ENCODE data around the gene KCND1.

The KCND1 gene

DNA sequence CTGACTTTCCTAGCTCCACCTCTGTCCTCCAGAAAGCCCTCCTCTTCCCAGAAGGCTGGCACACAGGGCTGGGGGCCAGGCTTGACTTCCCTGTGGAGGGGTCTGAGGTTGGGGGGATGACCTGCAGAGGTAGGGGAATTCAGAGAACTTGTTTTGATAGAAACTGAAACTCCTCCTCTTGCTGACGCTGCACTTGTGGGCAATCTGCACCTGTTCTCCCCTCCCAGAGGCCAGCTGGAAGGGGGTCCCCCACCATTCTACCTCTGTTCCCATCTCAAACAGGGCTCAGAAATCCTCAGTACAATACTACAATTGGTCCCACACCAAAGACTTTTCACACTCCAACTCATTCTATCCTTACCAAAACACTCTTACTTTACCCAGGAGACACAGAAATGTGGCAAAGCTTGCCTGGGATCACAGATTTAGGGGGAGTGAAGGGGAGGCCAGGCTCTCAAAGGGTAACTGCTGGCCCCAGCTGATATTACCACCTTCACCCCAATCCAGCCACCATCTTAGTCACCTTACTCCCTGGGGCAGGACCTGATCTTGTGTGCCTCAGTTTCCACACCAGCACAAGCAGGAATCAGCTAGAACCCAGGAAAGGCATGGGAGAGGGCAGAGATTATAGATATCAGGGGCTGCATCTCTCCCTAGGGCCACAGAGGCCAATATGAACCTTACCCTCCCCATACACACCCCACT, 32.8 kb downstream of the KCND1 start:
- peak in 2 of 3 donors; percentile 69 to 72 for DNase-seq (ENCODE audit: low read depth in 2 of 3, low spot score in 1 of 3)

DNA sequence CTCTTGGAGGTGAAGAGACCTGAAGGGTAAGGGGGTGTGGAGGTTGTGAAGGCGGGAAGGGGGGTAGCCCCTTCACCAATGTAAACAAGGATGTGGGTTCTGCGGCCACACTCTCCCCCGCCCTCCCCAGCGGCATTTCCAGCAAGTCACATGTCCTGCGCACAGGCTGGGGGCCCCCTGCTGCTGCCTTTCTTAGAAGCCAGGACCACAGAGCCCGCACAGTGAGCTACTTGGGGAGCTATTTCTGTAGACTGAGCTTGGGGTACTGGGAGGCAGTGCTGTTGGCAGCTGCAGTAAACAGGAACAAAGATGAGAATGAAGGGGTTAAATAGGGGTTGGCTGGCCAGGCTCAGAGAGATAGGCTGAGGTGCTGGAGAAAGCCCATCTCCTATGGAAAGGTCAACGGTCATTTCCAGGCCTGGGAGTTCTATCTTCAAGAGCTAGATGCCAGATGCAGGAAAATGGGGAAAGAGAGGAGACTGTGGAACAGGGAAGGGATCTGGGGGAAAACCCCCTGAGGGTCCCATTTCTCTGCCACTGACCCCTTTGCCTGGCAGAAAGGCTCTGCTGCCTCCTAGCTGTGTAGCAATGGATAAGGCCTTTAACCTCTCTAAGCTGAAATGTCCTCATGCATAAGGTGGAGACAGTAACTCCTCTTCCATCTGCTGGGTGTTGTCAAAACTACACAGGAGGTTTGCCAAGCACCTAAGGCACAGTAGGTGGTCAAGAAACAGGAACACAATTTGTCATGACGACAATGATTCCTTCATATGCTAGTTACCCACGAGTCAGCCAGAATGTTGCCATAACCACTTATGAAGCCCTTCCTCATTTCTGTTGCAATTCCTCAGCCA, 34.4 kb downstream of the KCND1 start:
- DNase-seq (ENCODE audit: low read depth in 2 of 3, low spot score in 1 of 3), result peak; percentile 82 to 91 (median 88)

DNA sequence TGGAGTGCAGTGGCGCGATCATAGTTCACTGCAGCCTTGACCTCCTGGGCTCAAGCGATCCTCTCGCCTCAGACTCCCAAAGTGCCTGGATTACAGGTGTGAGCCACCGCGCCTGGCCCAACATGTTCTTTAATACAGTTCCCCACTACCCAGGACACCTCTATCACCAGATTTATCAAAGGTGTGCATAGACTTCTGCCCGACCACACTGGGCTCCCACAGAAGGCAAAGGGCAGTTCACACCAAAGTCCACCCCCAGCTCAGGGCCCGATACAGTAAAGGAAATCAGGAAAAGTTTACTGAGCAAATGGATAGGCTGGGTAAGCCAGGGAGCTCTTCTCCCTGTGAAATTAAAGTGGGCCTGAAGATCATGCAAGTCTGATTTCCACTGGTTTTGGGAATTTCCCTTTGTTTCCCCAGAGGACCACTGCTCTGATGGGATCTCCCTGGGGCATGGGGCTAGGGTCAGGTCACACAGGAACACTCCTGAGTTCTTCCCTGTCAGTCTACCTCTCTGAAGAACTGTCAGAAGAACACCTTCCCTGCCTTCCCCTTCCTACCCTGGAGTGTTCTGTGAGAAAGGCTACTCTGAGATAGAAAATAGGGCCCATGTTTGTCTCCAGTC, 35.1 kb downstream of the KCND1 start:
- no peak for DNase-seq (ENCODE audit: low read depth in 2 of 3, low spot score in 1 of 3)

DNA sequence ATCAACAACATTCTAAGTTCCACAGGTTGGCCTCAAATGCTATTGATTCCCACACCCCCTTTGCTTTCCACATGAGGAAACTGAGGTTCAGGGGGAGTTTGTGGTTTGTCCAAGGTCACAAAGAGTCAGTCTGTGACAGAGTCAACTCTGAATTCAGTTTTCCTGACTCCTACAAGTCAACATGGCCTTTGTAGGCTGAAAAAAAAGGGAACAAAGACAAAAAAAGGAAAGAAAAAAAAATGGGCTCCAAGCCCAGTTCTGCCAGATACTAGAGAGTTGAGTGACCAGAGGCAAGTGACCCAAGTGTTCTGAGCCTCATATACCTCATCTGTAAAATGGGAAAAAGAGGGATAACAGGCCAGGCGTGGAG, 36.4 kb downstream of the KCND1 start:
- DNase-seq (ENCODE audit: low read depth in 2 of 3, low spot score in 1 of 3), result no peak

DNA sequence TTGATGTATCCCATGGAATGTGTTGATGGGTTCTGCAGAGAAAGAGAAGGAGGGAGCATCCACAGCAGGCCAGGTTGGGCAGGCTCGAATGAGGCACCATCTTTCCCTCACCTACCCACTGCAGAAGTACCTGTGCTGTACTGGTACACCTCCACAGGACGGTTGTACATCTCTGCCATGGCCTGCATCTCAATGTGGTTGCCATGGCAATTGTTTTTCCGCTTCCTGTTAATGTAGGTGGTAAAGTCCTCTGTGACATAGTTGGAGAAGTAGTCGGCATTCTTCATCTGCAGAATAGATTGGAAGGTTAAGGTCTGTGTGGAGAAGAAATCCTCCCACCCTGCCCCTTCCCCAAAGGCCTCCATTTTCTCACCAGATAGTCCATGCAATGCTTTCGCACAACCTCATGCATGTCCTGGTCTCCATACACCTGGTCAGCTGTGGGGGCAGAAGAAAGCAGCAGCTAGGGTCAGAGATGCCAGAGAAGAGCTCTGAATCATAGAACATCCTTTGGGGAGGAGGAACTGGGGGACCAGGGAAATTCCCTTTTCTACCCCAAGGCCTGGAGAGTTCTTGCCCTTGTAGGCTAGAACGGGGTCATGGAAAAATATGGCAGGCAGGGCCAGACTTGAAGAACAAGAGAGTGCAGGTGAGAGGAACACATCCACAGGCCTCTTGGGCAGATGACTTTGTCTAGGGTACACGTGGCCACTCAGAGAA, 36.9 kb downstream of the KCND1 start:
- no peak for DNase-seq (ENCODE audit: low read depth in 2 of 3, low spot score in 1 of 3)

DNA sequence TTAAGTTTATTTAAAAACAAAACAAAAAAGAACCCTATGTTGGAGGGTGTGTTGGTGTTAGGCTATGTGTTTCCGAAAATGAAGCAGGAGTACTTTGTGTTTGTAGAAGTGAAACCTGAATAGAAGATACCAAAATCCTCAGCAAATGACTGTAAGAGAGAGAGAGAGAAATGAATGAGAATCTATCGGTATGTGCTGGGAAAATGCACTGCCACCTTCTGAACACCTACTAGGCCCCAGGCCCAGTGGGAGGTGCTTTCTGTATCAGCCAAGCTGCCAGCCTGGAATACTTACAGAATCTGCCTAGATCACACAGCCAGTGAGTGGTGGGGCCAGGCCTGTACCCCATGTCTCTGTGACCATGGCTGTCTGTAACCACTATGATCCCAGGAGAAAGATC, 37.9 kb downstream of the KCND1 start:
- no peak for DNase-seq (ENCODE audit: low read depth in 2 of 3, low spot score in 1 of 3)

DNA sequence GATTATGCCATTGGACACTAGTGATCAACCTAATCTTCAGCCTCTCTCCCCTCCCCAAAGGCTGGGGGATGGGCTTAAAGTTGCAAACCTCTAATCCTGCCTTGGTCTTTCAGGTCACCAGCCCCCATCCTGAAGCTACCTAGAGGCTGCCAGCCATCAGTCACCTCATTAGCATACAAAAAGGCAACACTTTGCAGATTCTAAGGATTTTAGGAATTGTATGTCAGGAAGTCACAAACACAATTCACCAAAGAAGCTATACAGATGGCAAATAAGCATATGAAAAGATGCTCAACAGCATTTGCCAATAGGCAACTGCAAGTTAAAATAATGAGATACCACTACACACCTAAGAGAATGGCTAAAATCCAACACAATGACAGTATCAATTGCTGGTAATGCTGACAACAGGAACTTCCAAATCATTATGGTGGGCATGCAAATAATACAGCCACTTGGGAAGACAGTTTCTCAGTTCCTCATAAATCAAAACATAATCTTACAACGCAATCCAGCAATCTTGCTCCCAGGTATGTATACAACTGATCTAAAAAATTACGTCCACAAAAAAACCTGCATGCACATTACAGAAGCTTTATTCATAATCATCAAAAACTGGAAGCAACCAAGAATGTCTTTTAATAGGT, 43.8 kb downstream of the KCND1 start:
- no peak for DNase-seq (ENCODE audit: low read depth in 2 of 3, low spot score in 1 of 3)

DNA sequence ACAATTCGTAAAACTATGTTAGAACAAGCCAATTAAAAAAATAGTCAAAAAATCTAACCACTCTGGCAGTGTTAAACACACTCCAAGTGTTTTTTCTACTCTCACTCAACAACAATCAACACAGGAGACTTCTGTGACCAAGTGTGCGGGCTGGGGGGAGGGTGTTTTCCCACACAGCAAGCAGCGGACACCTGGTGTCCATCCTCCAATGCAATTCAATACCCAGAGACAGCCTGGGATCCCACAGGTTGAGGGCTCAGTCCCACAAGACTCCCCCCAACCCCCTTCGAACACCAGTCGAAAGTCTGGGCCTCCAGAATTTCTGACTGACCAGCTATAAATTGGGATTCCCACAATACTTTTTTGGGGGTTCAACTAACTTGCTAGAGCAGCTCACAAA, 44.5 kb downstream of the KCND1 start:
- no peak for DNase-seq (ENCODE audit: low read depth in 2 of 3, low spot score in 1 of 3)

DNA sequence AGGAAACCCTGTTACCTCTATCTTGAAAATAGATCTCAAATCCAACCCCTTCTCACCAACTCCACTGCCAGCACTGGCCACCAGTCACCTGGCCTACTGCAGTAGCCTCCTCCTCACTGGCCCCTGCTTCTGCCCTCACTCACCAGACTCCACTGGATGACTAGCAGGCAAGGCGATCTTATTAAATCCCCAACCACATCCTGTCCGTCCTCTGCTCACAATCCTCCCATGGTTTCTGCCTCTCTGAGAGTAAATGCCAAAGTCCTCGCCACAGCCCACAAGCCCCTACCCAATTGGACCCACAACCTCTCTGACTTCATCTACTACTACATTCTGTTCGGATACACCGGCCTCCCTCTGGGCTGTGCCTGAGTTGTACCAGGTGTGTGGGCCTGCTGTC, 47.4 kb downstream of the KCND1 start:
- DNase-seq (ENCODE audit: low read depth in 2 of 3, low spot score in 1 of 3), result no peak

DNA sequence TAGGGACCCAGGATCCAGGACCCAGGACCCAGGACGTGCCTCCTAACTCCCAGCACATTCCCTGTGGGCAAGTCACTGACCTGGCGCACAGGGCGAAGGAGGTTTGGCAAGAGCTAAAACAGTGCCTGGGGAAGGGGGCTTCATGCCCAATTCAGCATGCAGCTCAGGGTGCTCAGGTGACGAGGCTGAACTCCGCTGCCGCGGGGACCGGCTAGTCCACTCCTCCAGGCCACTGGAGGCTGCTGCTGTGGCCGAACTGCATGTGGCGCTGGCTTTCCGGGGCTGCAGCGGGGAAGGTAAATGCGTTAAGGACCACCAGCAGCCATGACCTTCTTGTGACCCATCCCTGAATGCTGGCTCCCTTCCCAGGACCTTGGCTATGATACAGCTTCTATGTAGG, 47.9 kb downstream of the KCND1 start:
- DNase-seq (ENCODE audit: low read depth in 2 of 3, low spot score in 1 of 3), result no peak

DNA sequence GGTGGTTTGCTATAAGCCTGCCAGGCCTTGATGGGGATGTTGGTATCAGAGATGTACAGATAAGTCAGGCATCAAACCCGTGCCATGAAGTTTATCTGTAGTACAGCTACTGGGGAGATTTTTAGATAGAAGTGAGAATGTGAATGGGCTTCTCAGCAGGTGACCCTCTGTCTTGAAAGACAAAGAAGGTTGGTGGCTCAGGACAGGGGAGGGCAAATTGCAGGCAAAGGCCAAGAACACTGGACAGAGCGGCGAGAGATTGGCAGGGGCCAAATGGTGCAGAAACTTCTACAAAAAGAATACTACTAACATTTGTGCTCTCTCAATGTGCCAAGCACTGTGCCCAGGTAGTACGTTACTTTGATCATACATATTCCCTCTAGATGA, 50.9 kb downstream of the KCND1 start:
- no peak for DNase-seq (ENCODE audit: low read depth in 2 of 3, low spot score in 1 of 3)

DNA sequence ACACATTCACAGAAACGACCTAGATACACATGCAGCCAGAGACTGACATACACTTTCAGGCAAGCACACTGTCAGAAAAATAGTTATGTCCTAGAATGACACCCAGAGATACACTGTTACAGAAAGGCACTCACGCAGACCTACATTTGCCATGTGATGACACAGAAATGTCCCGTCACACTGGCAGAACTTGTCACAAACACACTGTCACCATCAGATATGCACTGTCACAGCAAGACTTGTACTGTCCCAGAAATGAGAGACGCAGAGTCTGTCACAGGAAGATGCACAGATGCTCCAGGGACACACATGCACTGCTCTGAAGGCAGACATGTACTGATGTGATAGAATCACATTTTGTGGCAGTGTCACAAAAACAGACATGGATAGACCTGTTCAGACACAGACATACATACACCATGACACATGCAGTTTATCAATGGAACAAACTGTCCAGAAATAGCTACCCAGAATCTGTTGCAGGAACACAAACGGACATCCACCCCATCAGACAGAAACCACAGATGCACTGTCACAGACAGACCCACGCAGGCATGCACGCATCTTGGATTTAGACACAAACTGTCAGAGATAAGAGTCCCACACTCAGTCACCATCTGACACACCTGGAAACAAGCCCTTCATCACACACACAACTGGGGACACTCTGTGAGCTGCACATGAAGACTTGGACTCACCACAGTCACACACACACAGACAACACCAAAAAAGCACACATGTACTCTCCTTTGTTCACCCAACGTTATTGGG, 51.5 kb downstream of the KCND1 start:
- DNase-seq (ENCODE audit: low read depth in 2 of 3, low spot score in 1 of 3), result no peak

DNA sequence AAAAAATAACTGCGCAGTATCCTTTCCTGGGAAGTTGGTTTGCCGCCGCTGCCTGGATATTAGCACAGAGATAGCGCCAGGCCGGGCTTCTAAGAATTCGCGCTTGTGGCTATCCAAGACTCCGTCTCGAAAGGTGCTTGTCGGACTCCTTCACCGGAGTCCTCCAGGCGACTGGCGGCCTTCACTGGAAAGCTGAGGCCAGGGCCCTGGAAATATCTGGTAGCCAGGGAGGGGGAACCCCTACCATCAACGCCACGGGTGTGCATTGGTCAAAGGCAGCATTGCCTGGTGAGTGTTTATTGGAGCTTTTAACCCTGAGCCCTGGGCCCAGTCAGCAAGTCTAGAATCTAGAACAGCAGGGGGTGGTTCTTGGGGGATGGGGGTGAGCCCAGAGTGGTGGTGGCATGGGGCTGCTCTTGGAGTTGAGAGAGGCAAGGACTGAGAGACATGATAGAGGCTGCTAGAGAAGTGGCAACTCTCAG, 52.2 kb downstream of the KCND1 start:
- DNase-seq (ENCODE audit: low read depth in 2 of 3, low spot score in 1 of 3), result no peak

DNA sequence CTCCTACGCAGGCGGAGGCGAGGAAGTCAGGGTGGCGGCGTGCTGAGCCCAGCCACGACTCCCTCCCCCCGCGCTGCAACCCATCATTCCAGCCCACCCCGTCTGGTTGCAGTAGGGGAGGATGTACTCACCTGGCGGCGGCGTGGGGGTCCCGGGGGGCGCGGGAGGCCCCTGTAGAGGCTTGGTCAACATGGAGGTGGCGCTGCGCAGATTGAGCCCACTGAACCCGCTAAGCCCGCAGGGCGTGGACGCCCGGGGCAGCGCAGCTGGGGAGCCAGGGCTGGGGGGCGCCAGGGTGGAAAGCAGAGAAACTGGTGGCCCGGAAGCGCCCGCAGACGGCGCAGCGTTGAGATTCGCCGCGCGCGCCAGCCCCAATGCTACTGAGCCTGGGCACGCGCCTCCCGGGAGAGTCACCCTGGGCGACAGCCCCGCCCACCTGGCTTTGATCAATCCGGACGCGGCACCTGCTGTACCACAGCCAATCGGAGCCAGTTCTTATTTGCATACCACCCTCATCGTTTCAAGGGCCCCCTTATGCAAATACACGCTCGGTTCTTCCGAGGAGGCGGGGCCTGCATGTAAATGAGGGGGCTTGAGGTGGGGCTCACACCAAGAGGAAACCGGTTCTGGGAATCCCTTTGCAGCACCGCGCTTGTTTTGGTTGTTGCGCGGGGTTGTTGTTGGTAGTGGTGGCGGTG, 52.9 kb downstream of the KCND1 start, which contains the start of gene PIM2:
Gene PIM2, minus strand, starts transcription at position 382 of the 698 bp plus-strand sequence. Its CDS starts 190 bp downstream, at position 192.
- DNase-seq (ENCODE audit: low read depth in 2 of 3, low spot score in 1 of 3), result peak; percentile 80 to 84 (median 83)

DNA sequence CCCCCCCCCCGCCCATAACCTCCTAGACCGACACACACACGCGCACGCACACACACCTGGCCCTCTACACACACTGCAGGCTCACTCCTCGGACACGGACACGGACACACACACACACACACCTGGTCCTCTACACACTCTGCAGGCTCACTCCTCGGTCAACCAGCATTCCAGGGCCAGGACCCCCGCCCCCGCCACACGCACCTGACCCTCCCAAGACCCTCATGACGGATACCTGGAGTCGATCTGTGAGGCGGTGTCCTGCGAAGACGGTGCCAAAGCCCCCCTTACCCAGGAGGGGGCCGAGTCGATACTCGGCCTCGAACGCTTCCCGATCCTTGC, 53.4 kb downstream of the KCND1 start:
- no peak for DNase-seq (ENCODE audit: low read depth in 2 of 3, low spot score in 1 of 3)

DNA sequence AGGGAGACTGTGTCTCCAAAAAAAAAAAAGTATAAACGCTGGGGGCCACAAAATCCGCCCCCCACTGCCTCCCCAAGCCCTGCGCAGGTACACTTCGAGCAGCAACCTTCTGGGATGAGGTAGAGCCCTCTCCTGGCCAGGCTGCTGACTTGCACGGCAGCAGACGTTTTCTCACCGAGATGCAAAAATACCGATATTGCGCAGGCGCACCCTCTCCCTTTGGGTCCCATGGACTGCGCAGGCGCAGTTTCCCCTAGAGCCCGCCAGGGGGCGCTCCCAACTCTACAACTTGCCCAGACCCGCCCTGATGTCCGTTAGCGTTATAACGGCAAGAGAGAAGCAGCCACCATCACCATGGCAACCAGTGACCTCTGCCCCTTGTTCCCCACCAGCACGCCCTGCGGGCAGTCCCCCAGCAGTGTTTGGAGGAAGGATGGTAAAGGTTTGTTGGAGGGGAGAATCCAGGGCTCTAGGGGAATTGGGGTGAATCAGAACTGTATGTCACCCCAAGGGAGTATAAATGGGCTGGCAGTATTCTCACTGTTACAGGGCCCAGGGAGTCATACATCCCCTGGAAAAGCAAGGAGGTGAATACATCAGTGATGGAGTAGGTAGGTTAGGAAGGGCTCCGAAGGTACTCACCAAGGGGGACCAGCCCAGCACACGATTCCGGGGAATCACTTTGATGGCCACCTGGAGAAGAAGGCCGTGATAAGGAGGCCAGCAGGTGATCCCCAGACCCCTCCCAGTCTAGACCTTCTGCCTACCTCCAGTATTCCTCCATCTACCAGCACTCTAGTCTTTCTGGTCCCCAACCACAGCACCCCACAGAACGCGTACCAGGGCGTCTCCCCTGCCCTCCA, 54.3 kb downstream of the KCND1 start:
- peak; percentile 74 to 87 (median 81) for DNase-seq (ENCODE audit: low read depth in 2 of 3, low spot score in 1 of 3)

DNA sequence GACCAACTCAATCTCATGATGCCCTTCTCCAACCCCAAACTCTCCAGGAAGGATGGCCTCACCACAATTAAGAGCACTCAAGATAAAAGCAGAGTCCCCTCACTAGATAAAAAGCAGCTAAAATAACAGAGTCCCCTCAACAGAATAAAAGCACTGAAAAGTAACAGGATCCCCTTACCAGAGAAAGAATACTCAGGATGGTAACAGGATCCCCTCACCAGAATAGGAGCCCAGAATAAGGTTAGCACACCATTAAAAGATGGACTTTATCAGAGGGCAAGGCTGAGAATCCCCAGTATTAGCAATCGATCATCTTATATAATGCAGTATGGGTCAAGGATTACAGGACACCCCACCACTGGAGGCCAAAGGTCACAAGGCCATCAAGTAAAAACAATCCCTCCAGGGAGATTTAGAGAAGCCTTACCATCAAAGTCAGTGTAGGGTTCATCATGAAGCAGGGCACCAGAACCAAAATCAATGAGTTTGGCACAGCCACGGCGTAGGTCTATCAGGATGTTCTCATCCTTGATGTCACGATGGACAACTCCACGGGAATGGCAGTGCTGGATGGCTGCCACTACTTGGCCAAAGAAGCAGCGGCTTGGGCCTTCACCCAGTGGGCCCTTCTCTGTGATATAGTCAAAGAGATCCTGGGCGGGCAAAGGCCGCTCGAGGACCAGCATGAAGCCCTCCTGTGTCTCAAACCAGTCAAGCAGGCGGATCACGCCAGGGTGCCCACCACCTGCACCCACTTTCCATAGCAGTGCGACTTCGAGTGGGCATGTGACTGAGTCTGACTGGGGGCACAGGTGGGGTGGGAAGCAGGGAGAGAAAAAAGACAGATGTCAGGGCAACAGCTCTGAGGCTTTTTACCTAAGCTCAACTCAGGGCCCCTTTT, 56.8 kb downstream of the KCND1 start:
- DNase-seq (ENCODE audit: low read depth in 2 of 3, low spot score in 1 of 3), result no peak
